ENCODE data around the gene TMEM139. TPM values are rescaled to one million over a fixed set of nuclear protein-coding genes. Genes with fewer than 3 reads are reported as not detected.
A peak's percentile ranks its signal among the peaks of the same experiment; 100 is the strongest.
"Not testable (repeated sequence)": the region's sequence is repeated elsewhere in the genome, so short reads cannot be mapped to it uniquely, and the experiment has no call there.

The TMEM139 gene
- total RNA-seq, 2 donors from 2014 or later = 13.2 to 23.9 TPM

DNA sequence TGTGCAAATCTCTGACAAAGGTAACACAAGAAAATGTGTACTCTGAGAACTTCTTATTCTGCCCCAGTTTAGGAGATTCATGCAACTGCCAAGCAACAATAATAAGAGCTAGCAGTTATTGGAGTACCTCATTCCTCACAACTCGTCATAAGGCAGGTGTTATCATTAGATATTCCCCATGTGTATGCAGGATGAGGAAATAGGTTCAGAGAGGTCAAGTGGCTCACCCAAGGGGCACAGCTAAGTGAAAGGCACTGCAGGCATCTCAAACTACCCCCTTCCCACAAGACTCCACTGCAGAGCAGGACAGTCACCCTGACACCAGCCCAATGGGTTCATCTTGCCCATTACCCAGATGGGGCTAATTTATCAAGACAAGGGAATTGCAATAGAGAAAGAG is 22.9 kb upstream of the TMEM139 start:
- H3K27ac ChIP-seq = no peak overlapping the region
- no peak for TF ChIP-seq POLR2A (IDR thresholded peaks at IDR 0.05)
- TF ChIP-seq, protein P1, sequence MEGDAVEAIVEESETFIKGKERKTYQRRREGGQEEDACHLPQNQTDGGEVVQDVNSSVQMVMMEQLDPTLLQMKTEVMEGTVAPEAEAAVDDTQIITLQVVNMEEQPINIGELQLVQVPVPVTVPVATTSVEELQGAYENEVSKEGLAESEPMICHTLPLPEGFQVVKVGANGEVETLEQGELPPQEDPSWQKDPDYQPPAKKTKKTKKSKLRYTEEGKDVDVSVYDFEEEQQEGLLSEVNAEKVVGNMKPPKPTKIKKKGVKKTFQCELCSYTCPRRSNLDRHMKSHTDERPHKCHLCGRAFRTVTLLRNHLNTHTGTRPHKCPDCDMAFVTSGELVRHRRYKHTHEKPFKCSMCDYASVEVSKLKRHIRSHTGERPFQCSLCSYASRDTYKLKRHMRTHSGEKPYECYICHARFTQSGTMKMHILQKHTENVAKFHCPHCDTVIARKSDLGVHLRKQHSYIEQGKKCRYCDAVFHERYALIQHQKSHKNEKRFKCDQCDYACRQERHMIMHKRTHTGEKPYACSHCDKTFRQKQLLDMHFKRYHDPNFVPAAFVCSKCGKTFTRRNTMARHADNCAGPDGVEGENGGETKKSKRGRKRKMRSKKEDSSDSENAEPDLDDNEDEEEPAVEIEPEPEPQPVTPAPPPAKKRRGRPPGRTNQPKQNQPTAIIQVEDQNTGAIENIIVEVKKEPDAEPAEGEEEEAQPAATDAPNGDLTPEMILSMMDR (IDR thresholded peaks at IDR 0.05) = no peak
- DNase-seq = no peak
- peaks cover 41% of the 10 kb centered on the region for H3K4me1 ChIP-seq
- H3K36me3 ChIP-seq (replicated peaks in 1 of 2; ENCODE audit: insufficient read depth in 1 of 2, low read depth in 2 of 2) = no peaks in the 10 kb centered on the region
- no peak for ATAC-seq
- no peak overlapping the region for H3K4me3 ChIP-seq
- H3K27me3 ChIP-seq = no peaks in the 10 kb centered on the region
- whole genome bisulfite sequencing, 2 donors = 79 to 83% methylated on average over 1 of the region's 1 CpG
- intact Hi-C loops (cut with DNase I) = no loop called here
- no peaks in the 10 kb centered on the region for H3K9me3 ChIP-seq

DNA sequence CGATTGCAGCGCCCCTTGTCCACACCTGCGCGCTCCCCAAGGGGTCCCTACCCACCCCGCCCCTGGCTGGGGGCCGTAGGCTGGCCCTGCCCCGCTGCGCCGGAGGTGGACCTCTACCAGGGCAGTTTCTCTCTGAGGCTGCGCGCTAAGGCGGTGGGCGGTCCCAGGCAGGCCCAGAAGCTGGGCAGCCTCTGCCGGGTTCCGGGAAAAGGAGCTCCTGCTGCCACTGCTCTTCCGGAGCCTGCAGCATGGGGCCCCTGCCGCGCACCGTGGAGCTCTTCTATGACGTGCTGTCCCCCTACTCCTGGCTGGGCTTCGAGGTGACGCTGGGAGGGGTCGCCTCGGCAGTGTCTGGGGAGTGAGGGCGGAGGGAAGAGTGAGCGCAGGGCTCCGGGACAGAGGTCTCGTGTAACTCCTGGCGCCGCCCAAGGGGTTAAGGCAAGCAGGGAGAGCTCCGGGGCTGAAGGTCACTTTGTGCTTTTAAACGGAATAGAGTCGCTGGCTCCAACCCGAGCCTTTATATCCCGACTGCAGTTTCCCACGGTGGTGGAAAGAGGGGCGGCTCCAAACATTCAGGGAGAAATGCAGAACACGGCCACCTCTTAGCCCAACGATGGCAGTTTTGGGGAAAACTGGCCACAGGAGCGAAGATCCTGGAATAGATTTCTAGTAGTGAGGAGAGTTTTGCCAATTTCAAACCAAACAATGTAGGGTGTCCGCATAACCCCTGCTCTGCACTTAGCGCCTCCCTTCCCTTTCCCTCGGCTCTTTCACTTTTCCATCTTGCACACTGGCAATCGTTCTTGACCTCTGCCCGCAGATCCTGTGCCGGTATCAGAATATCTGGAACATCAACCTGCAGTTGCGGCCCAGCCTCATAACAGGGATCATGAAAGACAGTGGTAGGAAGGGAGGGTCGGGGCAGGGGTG is 21.2 kb upstream of the TMEM139 start, which contains the start of gene GSTK1:
TSS of gene GSTK1 (plus strand) at position 176 of the 930 bp plus-strand sequence. CDS start at position 249, 73 bp downstream.
- 0 to 1% methylated on average over 27 to 47 of the region's 48 CpGs for WGBS, 2 donors
- intact Hi-C loops (cut with DNase I) = no loop called here
- Histone ChIP-seq H3K9me3 (no peaks in the 10 kb centered on the region), H3K4me1 (peaks cover 38% of the 10 kb centered on the region), H3K27ac (peak within 1 kb of the TSS; percentile 71 to 93 (median 80)), H3K27me3 (no peaks in the 10 kb centered on the region), H3K36me3 (replicated peaks in 1 of 2; ENCODE audit: insufficient read depth in 1 of 2, low read depth in 2 of 2) (peaks cover 0 to 6% of the 10 kb centered on the region in 2 donors), H3K4me3 (peak within 1 kb of the TSS; percentile 11 to 90)
- DNase-seq = peak; percentile 76 to 88 (median 82)
- ATAC-seq = peak; percentile 92
- peak; percentile 71 to 88 (median 85) for TF ChIP-seq POLR2A (IDR thresholded peaks at IDR 0.05)
- TF ChIP-seq, protein P1 (IDR thresholded peaks at IDR 0.05) = peak in 2 of 7 experiments; percentile 4 to 22

DNA sequence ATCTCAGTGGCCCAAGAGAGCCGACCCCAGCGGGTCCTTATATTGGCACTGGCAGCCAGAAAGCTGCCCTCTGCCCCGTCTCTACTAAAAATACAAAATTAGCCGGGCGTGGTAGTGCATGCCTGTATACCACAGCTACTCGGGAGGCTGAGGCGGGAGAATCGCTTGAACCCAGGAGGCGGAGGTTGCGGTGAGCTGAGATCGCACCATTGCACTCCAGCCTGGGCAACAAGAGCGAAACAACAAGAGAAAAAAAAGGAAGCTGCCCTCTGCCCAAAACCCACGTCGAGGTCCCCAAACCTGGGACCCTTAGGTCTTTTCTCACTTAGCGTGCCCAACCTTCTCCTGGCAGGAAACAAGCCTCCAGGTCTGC is 20.6 kb upstream of the TMEM139 start:
- ATAC-seq; H3K27me3 ChIP-seq; DNase-seq; H3K36me3 ChIP-seq (replicated peaks in 1 of 2; ENCODE audit: insufficient read depth in 1 of 2, low read depth in 2 of 2); H3K9me3 ChIP-seq; intact Hi-C loops (cut with DNase I): not testable (repeated sequence)
- H3K4me3 ChIP-seq = peak overlapping the region; percentile 11 to 90
- H3K4me1 ChIP-seq = peaks cover 32% of the 10 kb centered on the region
- WGBS, 2 donors = 49 to 54% methylated on average over 15 of the region's 15 CpGs
- peak overlapping the region; percentile 71 to 93 (median 80) for H3K27ac ChIP-seq

DNA sequence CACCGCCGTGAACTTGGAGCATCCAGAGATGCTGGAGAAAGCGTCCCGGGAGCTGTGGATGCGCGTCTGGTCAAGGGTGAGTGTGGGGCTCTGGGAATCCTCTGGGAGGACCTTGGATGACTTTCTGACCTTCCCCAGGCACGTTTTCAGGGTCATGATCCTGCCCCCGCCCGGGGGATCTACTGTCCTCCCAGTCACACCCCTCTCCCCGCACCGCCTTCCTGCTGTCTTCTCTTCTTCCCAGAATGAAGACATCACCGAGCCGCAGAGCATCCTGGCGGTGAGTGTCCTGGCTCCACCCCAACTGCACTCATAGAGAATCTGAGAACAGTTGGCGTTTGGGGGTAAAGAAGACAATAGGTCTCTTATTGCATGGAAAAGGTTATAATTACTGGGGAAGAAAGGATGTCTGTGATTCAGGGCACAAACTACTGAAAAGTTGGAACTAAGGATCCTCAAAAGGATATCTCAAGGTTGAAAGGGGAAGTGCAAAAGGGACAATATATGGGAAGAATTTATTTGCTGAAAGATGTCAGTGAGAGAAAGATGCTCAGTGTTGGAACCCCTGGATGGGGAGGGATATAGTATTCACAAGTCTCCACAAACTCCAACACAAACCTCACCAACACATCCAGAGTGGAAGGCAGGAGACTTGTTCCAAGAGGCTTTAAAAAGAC is 19.6 kb upstream of the TMEM139 start:
- no peaks in the 10 kb centered on the region for H3K27me3 ChIP-seq
- peaks cover 22% of the 10 kb centered on the region for H3K4me1 ChIP-seq
- DNase-seq (no peak), ATAC-seq (no peak)
- intact Hi-C loops (cut with DNase I) = no loop called here
- 75 to 85% methylated on average over 15 of the region's 15 CpGs for WGBS, 2 donors
- peaks cover 0 to 11% of the 10 kb centered on the region in 2 donors for H3K36me3 ChIP-seq (replicated peaks in 1 of 2; ENCODE audit: insufficient read depth in 1 of 2, low read depth in 2 of 2)
- TF ChIP-seq POLR2A (IDR thresholded peaks at IDR 0.05) = no peak
- TF ChIP-seq, protein P1 (IDR thresholded peaks at IDR 0.05) = no peak
- no peak overlapping the region for H3K4me3 ChIP-seq
- H3K9me3 ChIP-seq = no peaks in the 10 kb centered on the region
- H3K27ac ChIP-seq = no peak overlapping the region

DNA sequence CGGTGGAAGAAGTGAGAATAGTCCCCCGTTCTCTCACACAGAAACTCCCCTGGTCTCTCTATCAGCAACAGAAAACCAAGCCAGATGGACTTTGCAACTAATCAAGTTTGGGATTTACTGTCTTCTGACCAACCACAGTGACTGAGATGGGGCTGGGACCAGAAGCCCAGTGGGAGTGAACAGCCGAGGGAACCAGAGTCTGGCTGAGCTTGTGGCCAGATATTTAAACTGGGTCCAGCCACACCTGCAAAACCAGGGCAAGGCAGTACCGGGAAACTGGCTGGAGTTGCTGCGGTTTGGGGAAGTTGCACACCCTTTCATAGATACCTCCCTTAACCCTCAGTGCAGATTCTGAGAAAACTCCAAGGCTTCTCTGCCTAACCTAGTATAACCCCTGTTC is 15.5 kb upstream of the TMEM139 start:
- H3K4me3 ChIP-seq = no peak overlapping the region
- H3K36me3 ChIP-seq (replicated peaks in 1 of 2; ENCODE audit: insufficient read depth in 1 of 2, low read depth in 2 of 2) = peaks cover 0 to 11% of the 10 kb centered on the region in 2 donors
- WGBS, 2 donors = 83 to 87% methylated on average over 4 to 5 of the region's 5 CpGs
- no peak for ATAC-seq
- intact Hi-C loops (cut with DNase I) = no loop called here
- H3K9me3 ChIP-seq = no peaks in the 10 kb centered on the region
- no peak for TF ChIP-seq POLR2A (IDR thresholded peaks at IDR 0.05)
- TF ChIP-seq, protein P1 (IDR thresholded peaks at IDR 0.05) = no peak
- no peak for DNase-seq
- H3K27ac ChIP-seq = no peak overlapping the region
- H3K27me3 ChIP-seq = no peaks in the 10 kb centered on the region
- H3K4me1 ChIP-seq = peaks cover 13% of the 10 kb centered on the region
